GM12872 (cell line): ENCODE data around the gene CEP152.
A peak's percentile ranks its signal among the peaks of the same experiment; 100 is the strongest.

Experiments
- CTCF ChIP-seq: IDR thresholded peaks from 3 replicates; pipeline ENCODE4 v1.5.1; 2011; ENCODE audit warnings: low read depth, mild to moderate bottlenecking, low read length, moderate library complexity; ENCODE audit not compliant: insufficient read depth

CEP152 gene, protein sequence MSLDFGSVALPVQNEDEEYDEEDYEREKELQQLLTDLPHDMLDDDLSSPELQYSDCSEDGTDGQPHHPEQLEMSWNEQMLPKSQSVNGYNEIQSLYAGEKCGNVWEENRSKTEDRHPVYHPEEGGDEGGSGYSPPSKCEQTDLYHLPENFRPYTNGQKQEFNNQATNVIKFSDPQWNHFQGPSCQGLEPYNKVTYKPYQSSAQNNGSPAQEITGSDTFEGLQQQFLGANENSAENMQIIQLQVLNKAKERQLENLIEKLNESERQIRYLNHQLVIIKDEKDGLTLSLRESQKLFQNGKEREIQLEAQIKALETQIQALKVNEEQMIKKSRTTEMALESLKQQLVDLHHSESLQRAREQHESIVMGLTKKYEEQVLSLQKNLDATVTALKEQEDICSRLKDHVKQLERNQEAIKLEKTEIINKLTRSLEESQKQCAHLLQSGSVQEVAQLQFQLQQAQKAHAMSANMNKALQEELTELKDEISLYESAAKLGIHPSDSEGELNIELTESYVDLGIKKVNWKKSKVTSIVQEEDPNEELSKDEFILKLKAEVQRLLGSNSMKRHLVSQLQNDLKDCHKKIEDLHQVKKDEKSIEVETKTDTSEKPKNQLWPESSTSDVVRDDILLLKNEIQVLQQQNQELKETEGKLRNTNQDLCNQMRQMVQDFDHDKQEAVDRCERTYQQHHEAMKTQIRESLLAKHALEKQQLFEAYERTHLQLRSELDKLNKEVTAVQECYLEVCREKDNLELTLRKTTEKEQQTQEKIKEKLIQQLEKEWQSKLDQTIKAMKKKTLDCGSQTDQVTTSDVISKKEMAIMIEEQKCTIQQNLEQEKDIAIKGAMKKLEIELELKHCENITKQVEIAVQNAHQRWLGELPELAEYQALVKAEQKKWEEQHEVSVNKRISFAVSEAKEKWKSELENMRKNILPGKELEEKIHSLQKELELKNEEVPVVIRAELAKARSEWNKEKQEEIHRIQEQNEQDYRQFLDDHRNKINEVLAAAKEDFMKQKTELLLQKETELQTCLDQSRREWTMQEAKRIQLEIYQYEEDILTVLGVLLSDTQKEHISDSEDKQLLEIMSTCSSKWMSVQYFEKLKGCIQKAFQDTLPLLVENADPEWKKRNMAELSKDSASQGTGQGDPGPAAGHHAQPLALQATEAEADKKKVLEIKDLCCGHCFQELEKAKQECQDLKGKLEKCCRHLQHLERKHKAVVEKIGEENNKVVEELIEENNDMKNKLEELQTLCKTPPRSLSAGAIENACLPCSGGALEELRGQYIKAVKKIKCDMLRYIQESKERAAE (N-terminal part only)

DNA sequence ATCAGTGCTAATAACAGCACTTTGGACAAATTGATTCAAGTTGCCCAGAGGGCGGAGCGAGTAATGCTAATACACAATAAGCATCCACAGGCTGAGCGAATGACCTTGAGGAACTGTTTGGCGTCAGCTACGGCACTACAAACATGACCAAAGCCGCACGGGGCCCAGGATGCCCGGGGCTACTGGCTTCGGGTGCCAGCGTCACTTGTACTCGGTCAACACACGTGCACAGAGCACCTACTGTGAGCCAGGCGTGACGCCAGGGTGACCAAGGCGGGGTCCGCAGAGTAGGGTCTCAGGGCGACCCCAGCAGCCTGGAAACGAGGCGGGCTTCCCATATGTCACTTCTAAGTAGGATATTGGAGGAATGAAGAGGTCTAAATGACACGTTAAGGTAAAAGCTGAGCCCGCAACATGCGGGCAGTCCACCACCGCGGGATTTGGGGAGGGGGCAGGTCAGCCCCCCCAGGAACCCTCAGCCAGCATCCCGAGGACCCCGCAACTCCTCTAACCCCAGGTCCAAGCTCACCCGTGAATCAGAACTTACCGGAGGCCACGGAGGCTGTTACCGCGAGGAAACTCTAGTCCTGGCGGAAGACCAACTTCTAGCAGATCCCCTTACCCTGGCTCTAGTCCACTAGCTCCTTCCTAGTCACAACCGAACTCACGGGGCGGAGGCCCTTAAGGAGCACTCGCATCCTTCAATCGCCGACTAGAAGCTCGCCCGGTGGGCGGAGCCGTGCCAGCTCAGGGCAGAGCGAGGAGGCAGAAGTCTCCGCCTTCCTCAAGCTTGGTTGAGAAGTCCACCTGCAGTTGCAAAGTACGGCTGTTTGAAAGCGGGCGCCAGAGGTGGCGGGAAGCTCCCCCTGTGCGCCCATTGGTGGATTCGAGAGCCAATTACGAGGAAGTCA is at the start of gene CEP152:
TSS of gene CEP152 (minus strand) at position 656 of the 911 bp plus-strand sequence. CDS start 5,420 bp downstream, outside the sequence.
- TF ChIP-seq CTCF: no peak

GRCh38 chr15:48859426-48859825 is 48.6 kb upstream of the CEP152 start:
- no peak for TF ChIP-seq CTCF

GRCh38 chr15:48858401-48858800 is 47.5 kb upstream of the CEP152 start:
- no peak for TF ChIP-seq CTCF

GRCh38 chr15:48856942-48857341 is 46.1 kb upstream of the CEP152 start:
- no peak for TF ChIP-seq CTCF

- peak; percentile 15; the same call in 1 of the 3 replicates for TF ChIP-seq CTCF
Observed at GRCh38 chr15:48855501-48856440, 44.9 kb upstream of the CEP152 start.

- no peak for TF ChIP-seq CTCF
Observed at GRCh38 chr15:48851956-48852355, 41.1 kb upstream of the CEP152 start.
